ENCODE measurements around the gene RPS25.
"Not testable (repeated sequence)": the region's sequence is repeated elsewhere in the genome, so short reads cannot be mapped to it uniquely, and the experiment has no call there.

Gene RPS25

DNA sequence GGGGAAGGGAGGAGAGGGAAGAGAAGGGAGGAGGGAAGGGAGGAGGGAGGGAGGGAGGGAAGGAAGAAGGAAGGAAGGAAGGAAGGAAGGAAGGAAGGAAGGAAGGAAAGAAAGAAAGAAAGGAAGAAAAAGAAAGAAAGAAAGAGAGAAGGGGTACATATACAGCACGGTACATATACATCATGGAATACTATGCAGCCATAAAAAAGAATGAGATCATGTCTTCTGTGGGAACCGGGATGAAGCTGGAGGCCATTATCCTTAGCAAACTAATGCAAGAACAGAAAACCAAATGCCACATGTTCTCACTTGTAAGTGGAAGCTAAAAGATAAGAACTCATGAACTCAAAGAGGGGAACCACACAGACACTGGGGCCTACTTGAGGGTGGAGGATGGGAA, 48.6 kb downstream of the RPS25 start:
- H3K27me3 ChIP-seq (ENCODE audit: insufficient read depth, low read length); H3K27ac ChIP-seq (ENCODE audit: low read depth, low read length); H3K36me3 ChIP-seq (ENCODE audit: insufficient read depth, low read length): not testable (repeated sequence)

More for the DNA sequence above, 48.6 kb downstream of the RPS25 start:
- not testable (repeated sequence) for H3K4me3 ChIP-seq (ENCODE audit: low read depth, low read length); H2AFZ ChIP-seq (ENCODE audit: low read length, unreplicated experiment); H3K4me1 ChIP-seq (ENCODE audit: control insufficient read depth, insufficient read depth, low read length, unreplicated experiment); H3K79me2 ChIP-seq (ENCODE audit: control insufficient read depth, insufficient read depth, low read length, unreplicated experiment)
